GM21390 (cell line): ENCODE measurements around the gene ATF2.

Experiments
- ATAC-seq: cut with Tn5 transposase; IDR thresholded peaks from one replicate; pipeline ENCODE4 v1.9.1; 2021; ENCODE audit not compliant: unreplicated experiment

Gene ATF2

DNA sequence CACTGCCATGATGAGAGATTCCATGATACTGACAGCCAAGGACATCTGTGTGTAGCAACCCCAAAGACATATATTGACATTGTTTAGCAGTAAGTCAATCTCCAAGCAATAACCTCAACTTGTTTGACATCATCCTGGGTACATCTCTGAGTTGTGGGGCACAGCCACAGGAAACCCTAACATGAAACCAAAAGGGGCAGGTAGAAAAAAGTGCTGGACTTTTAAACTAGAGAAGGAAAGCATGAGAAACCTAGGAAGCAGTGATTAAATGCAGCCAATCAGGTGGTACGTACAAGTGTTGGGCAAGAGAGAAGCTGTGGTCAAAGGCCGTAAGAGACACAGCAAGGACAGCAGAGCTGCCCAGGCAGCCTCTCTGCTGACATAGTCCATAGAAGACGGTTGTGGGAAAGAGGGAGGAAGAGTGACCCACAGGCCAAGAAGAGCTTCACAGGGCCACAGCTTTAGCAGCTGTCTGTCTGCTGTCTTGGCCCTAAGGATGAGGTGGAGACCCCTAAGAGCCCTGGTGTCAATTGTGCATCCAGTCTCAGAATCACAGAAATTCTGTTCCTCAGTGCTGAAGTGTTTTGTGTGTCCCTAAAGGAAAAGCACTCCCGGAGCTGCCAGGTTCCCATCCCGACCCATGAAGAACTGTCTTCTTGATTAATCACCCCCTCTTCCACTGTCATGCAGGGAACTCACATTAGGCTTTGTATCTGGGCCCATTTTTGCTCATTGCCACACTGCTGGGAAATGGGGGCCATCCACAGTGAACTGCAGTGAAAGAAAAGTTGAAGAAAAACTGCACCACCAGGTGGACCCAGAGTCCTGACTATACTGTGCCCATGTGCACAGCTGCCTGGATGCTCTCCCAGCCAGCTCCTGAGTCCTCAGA, 137.4 kb downstream of the ATF2 start:
- ATAC-seq = no peak

DNA sequence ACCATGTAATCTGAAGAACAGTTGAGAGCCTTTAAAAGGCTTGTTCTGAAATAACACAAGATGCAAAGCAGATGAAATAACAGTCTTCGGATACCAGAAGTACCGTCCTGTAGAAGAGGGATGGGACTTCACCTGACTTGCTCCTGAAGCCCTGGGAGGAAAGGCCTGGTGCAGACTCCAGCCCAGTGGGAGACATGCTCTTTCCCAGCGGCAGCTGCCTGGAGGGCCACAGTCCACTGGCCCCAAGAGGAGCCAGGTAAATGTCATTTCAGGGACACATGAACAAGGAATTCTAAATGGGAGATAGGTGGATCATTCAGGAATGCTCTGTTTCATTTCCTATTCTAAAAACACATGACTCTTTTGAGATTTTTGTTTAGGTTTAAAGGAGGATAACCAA, 140.2 kb downstream of the ATF2 start:
- ATAC-seq = no peak

DNA sequence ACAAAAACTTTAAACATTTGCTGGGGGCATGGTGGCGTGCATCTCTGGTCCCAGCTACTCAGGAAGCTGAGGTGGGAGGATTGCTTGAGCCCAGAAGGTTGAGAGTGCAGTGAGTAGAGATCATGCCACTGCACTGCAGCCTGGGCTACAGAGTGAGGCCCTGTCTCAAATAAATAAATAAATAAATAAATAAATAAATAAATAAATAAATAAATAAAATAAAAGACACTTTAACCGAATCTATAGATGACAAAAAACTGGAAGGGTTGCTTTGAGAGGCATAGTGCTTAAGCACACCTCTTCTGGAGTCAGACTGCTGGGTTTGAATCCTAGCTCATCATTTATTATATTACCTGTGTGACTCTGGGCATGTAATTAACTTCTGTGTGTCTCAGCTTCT, 141.6 kb downstream of the ATF2 start:
- no peak for ATAC-seq

DNA sequence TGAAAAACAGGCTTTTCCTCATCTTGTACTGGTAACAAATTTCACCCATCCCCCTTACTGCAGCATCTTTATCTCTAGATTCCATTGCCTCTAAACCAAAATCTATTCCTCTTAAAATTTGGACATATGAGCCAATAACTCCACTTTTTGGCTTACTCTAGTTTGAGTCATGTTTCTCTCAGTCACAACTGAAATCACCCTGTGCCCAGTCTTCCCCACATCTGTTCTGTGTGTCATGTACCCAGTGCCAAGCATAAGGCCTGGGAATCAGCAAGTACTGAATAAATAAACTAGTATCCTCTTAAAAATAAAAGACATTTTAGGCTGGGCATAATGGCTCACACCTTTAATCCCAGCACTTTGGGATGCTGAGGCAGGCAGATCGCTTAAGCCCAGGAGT, 142.1 kb downstream of the ATF2 start:
- ATAC-seq = no peak

DNA sequence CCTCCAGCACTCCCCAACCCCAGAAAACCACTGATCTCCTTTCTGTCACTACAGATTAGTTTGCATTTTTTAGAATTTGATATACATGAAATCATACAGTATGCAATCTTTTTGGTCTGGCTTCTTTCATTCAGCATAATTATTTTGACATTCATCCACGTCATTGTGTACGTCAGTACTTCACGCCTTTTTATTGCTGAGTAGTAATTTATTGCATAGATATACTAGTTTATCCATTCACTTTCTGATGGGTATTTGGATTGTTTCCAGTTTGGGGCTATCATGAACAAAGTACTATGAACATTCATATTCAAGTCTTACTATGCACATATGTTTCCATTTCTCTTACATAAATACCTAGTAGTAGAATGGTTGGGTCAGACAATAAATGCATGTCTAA, 142.8 kb downstream of the ATF2 start:
- no peak for ATAC-seq

GRCh38 chr2:175022923-175023322, 145.1 kb downstream of the ATF2 start:
- no peak for ATAC-seq
